PC-3 (cell line): ENCODE results near the gene MAP3K3.

Experiments used
- CTCF ChIP-seq: fragments of 300-600 bp; sonication (generic); conservative IDR thresholded peaks from 2 replicates; pipeline ENCODE4 v1.5.1; 2017; ENCODE audit warnings: antibody characterized with exemption, low read depth, mild to moderate bottlenecking, low read length
- EZH2 ChIP-seq: fragments of 300-600 bp; sonication (generic); IDR thresholded peaks from one replicate; pipeline ENCODE4 v1.6.1; 2017; ENCODE audit warnings: antibody characterized with exemption, mild to moderate bottlenecking, low read length; ENCODE audit not compliant: unreplicated experiment
- EZH2phosphoT487 ChIP-seq: fragments of 300-600 bp; sonication (generic); IDR thresholded peaks from 2 replicates; pipeline ENCODE4 v1.6.1; 2018; ENCODE audit warnings: mild to moderate bottlenecking, antibody characterized with exemption, low read length, borderline replicate concordance

GRCh38 chr17:63592797-63593196 lies 29.4 kb upstream of the MAP3K3 start:
- TF ChIP-seq CTCF (no peak), EZH2 (no peak), EZH2phosphoT487 (no peak)
